Epithelial cell of esophagus (primary cell): Measurements from ENCODE around the gene SLC10A2.
A peak's percentile ranks its signal among the peaks of the same experiment; 100 is the strongest.

Experiments used
- DNase-seq: peaks from one replicate; pipeline ENCODE4 v3.0.0; 2010; ENCODE audit warnings: low read depth
- H3K4me3 ChIP-seq: 2 replicates; pipeline ENCODE4 v1.5.1; 2011; ENCODE audit warnings: mild to moderate bottlenecking, low read length, control low read depth
- CTCF ChIP-seq: IDR thresholded peaks from 2 replicates; pipeline ENCODE4 v1.5.1; 2011; ENCODE audit warnings: low read depth, mild to moderate bottlenecking, low read length, control low read depth, inconsistent platforms; ENCODE audit not compliant: insufficient read depth; ENCODE audit errors: missing control alignments

Gene SLC10A2

GRCh38 chr13:103056008-103056407, 10.2 kb downstream of the SLC10A2 start:
- H3K4me3 ChIP-seq = no peak overlapping the region
- no peak for TF ChIP-seq CTCF
- no peak for DNase-seq

GRCh38 chr13:103055166-103055565, 11.1 kb downstream of the SLC10A2 start:
- H3K4me3 ChIP-seq = no peak overlapping the region
- DNase-seq = no peak
- TF ChIP-seq CTCF = no peak

- peak; percentile 77 for DNase-seq
- TF ChIP-seq CTCF = no peak
- H3K4me3 ChIP-seq = no peak overlapping the region
These were observed 19.5 kb downstream of the SLC10A2 start for GRCh38 chr13:103046676-103047075.

- TF ChIP-seq CTCF = no peak
- DNase-seq = peak; percentile 93
- H3K4me3 ChIP-seq = no peak overlapping the region
These were observed 22.2 kb downstream of the SLC10A2 start for GRCh38 chr13:103044056-103044455.

GRCh38 chr13:103040006-103040405, 26.2 kb downstream of the SLC10A2 start:
- DNase-seq = no peak
- no peak for TF ChIP-seq CTCF
- no peak overlapping the region for H3K4me3 ChIP-seq

GRCh38 chr13:103039183-103039582, 27.0 kb downstream of the SLC10A2 start:
- no peak overlapping the region for H3K4me3 ChIP-seq
- no peak for TF ChIP-seq CTCF

GRCh38 chr13:103036268-103036667, 29.9 kb downstream of the SLC10A2 start:
- no peak for DNase-seq
- no peak overlapping the region for H3K4me3 ChIP-seq
- no peak for TF ChIP-seq CTCF

More at GRCh38 chr13:103039183-103039582, 27.0 kb downstream of the SLC10A2 start:
- DNase-seq = no peak
